Glomerular endothelial cell (primary cell): ENCODE results near the gene IL23R. TPM values are rescaled to one million over a fixed set of nuclear protein-coding genes. Genes with fewer than 3 reads are reported as not detected.

Experiments used
- DNase-seq: peaks from one replicate; pipeline ENCODE4 v3.0.0-alpha.2; 2011; ENCODE audit warnings: low read depth, low spot score; ENCODE audit errors: extremely low read depth
- total RNA-seq: library from RNA; depleted of rRNA; stranded (reverse); fragments of >200 nt; gene quantifications from 2 replicates; pipeline ENCODE4 v1.2.3, GENCODE V29; 2015

Gene IL23R
- total RNA-seq, 1 donor from 2014 or later: not detected

DNA sequence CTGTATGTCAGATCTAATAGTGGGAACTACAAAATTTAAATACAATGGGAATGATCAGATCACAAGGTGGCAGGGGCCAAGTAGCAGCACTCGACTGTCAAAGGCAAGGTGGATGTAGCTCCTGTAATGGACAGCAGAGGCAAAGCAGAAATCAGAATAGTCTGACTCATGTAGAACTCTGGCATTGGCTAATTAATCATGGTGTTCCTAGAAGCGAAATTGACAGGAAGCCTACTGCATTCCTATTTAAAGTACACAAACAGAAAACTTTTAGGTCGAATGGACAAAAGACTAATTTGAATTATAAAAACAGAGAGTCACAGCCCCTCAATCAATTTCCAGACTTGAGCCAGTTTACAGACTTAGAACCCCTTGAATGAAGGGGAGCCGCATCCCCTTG is 124.0 kb downstream of the IL23R start:
- DNase-seq: no peak

DNA sequence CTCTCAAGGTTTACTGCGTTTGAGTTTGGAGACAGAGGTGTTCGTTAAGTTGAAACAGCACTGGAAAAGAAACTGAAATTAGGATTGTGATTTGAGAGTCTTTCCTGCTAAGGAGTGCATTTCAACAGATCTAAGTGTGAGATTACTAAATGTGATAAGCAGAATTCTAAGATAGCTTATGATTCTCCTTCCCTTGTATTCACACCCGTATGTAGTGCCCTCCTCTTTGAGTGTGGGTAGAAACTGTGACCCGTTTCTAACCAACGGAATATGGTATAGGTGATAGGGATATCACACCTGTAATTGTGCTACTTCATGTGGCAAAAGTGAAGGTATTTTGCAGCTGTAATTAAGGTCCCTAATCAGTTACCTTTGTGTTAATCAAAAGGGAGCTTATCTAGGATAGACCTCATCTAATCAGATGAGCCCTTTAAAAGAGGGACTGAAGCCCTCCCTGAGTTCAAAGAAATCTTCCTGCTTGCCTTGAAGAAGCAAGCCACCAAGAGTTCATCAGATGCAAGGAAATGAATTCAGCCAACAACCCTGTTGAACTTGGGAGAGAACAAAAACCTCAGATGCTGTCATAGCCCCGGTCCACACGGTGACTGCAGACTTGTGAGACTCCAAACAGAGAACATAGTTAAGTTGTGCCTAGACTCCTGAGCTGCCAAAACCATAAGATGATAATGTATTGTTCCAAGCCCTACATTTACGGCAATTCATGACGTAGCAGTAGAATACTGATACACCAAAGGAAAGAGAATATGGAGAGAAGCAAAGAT is 128.8 kb downstream of the IL23R start:
- DNase-seq: no peak

DNA sequence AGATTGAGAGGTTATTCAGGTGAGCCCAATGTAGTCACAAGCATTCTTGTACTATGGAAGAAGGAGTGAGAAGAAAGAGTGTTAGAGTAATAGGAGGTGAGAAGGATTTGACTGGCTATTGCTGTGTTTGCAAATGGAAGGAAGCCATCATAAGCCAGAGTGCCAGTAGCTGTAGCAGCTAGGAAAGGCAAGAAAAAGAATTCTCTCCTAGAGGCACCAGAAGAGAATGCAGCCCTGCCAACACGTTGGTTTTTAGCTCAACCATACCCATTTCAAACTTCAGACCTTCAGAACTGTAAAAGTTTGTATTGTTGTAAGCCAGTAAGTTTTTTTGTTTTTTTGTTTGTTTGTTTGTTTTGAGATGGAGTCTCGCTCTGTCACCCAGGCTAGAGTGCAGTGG is 132.5 kb downstream of the IL23R start:
- no peak for DNase-seq

DNA sequence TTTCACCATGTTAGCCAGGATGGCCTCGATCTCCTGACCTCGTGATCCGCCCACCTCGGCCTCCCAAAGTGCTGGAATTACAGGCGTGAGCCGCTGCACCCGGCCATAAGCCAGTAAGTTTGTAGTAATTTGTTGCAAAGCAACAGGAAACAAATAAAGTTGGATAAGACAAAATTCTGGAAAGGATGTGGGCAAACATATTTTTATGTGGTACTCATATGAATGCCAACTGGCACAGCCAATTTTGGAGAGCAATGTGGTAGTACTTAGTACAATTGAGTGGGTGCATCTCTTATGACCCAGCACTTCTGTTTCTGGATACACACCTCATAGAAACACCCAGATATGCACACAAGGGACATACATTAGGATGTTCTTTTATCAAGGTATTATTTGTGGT is 133.0 kb downstream of the IL23R start:
- DNase-seq: no peak

DNA sequence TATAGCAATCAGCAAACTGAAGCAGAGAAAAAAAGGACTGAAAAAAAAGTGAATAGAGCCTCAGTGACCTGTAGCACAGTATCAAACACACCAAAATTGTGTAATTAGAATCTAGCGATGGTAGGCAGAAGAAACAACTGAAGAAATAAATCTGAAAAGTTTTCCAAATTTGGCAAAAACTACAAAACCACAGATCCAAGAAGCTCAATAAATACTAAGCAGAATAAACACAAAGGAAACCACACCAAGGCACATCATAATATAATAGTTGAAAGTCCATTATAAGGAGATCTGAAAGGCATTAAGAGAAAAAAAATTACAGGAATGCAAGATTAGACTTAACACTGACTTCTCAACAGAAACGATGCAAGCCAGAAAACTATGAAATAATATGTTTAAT is 134.3 kb downstream of the IL23R start:
- no peak for DNase-seq

DNA sequence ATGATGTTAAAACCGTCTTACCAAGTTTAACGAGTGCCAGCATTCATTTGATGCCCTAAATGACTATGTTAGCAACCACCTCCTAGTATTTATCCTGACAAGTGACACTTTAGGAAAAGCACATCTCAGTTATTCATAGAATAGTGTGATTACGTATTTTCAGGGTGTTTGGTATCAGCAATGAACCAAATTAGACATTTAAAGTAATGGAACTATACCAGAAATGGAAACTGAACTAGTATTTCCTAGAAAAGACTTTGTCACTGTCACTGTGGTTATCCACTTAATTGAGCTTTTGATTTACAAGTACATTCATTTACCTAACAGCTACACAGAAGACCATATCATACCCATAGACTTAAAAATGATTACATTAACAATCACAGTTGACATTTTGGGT is 137.8 kb downstream of the IL23R start:
- DNase-seq: no peak

DNA sequence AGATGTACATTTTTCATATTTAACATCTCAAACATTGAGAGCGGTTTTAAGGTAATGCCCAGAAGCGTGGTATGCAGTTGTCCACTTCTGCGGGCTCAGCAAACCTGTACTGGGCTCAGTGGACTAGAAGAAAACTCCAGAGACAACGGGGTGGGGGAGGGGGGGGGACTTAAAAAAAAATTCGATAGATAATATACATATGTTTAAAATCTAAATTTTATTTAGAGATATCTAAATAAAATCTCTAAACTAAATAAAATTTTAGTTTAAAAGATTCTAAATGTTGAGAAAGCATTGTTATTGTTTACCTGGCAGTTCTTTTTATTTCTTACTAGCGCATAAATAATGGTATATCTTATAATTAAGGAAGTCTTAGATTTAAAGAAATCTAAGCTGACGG is 140.3 kb downstream of the IL23R start:
- DNase-seq: no peak

DNA sequence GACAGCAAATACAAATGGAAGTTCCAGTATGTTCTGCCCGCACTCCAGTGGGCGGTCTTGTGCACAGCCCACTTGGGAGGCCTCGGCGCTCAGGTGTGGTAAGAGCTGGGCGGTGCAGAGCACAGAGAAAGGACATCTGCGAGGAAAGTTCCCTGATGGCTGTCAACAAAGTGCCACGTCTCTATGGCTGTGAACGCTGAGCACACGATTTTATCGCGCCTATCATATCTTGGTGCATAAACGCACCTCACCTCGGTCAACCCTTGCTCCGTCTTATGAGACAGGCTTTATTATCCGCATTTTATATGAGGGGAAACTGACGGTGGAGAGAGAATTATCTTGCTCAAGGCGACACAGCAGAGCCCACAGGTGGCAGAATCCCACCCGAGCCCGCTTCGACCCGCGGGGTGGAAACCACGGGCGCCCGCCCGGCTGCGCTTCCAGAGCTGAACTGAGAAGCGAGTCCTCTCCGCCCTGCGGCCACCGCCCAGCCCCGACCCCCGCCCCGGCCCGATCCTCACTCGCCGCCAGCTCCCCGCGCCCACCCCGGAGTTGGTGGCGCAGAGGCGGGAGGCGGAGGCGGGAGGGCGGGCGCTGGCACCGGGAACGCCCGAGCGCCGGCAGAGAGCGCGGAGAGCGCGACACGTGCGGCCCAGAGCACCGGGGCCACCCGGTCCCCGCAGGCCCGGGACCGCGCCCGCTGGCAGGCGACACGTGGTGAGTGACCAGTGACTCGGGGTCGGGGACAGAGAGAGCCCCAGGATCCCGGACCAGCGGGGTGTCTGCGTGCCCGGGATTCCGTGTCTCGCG is 141.2 kb downstream of the IL23R start, which contains the start of gene IL12RB2:
TSS of gene IL12RB2 (plus strand) at position 623 of the 810 bp plus-strand sequence. CDS start 12,496 bp downstream, outside the sequence.
- no peak for DNase-seq

DNA sequence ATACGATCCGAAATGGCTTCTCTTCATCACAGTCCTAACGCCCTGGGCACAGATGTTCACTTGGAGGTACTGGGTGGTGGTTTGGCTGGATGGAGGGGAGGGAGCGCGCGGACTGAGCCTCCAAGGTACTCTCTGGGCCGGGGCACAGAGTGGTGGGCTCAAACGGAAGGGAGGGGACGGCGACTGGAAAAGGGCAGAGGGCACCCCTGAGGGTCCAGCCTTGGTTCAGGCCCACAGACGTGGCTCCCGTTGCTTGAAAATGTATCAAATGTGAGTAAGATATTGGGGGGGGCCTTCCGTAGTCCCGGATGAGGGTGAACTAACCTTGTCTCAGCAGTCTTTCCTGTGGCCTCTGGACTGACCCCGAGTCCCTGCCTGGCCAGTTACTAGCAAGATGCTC is 141.9 kb downstream of the IL23R start:
- no peak for DNase-seq

Other genes starting within 250 kb of the IL23R start
- 2.2 and 3.6 TPM in 2 replicates for gene DNAI4, start 241.6 kb upstream of the IL23R start, total RNA-seq
- 20.6 and 25.2 TPM in 2 replicates for gene MIER1, start 241.5 kb upstream of the IL23R start, total RNA-seq
- gene SLC35D1, start 112.3 kb upstream of the IL23R start, total RNA-seq: 2.8 and 4.7 TPM in 2 replicates
- gene C1orf141, start 31.5 kb upstream of the IL23R start, total RNA-seq: not detected in 2 replicates
- not detected in 2 replicates for gene IL12RB2, start 141.4 kb downstream of the IL23R start, total RNA-seq